ENCODE measurements around the gene RFX2. TPM values are rescaled to one million over a fixed set of nuclear protein-coding genes. Genes with fewer than 3 reads are reported as not detected.
A peak's percentile ranks its signal among the peaks of the same experiment; 100 is the strongest.

RFX2 gene
- total RNA-seq (2.3 and 4.0 TPM in 2 replicates), polyA plus RNA-seq (4.2 and 4.9 TPM in 2 replicates)

DNA sequence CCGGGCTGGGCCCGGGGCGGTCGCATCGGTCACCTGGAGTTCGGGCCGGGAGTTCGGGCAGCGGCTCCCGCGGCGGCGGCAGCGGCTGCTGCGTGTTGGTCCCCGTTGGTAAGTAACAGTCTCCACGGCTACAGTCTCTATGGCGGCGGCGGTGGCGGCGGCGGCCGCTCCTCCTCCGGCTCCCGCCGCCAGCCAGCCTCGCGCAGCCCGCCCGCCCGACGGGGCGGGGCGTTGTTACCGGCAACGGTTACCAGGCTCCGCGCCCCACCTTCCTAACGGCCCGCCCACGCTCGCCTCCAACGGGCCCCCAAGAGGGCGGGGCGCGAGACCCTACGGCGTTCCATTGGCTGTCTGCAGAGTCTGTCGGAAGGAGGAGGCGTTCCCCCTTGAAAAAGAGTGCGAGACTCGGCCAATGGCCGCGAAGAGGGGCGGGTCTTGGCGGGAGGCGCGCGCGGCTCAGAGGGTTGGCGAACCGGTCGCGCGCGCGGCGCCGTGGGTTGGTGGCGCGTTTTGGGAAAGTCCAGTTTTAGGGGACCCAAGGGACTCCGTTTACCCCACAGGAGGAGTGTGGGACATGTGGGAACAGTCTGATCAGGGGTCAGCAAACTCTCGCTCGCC is at the start of gene RFX2:
TSS of gene RFX2 (minus strand) at position 141 of the 618 bp plus-strand sequence. CDS start 63,004 bp downstream, outside the sequence.
- under 1% methylated on average over 34 of the region's 75 CpGs for WGBS (ENCODE audit: low lambda C conversion rate, missing lambda C conversion rate)
- Histone ChIP-seq H3K36me3 (replicated peaks; ENCODE audit: insufficient read depth, low read depth) (no peaks in the 10 kb centered on the region), H3K27ac (no peak within 1 kb of the TSS), H4K20me1 (ENCODE audit: insufficient read depth, poor library complexity, severe bottlenecking) (no peaks in the 10 kb centered on the region), H3K27me3 (peaks cover 5% of the 10 kb centered on the region), H3K79me2 (no peaks in the 10 kb centered on the region), H3K4me3 (peak within 1 kb of the TSS; percentile 62), H3K9me3 (ENCODE audit: low read depth) (no peaks in the 10 kb centered on the region), H3K9me2 (replicated peaks; ENCODE audit: insufficient read depth) (no peaks in the 10 kb centered on the region), H3K4me1 (ENCODE audit: insufficient read depth) (peaks cover 7% of the 10 kb centered on the region), H3K4me2 (peak within 1 kb of the TSS; percentile 97), H2AFZ (peak within 1 kb of the TSS; percentile 43)
- DNase-seq (ENCODE audit: low spot score): peak; percentile 100
- TF ChIP-seq EZH2 (IDR thresholded peaks at IDR 0.05; ENCODE audit: borderline replicate concordance): no peak
- TF ChIP-seq, protein P1, sequence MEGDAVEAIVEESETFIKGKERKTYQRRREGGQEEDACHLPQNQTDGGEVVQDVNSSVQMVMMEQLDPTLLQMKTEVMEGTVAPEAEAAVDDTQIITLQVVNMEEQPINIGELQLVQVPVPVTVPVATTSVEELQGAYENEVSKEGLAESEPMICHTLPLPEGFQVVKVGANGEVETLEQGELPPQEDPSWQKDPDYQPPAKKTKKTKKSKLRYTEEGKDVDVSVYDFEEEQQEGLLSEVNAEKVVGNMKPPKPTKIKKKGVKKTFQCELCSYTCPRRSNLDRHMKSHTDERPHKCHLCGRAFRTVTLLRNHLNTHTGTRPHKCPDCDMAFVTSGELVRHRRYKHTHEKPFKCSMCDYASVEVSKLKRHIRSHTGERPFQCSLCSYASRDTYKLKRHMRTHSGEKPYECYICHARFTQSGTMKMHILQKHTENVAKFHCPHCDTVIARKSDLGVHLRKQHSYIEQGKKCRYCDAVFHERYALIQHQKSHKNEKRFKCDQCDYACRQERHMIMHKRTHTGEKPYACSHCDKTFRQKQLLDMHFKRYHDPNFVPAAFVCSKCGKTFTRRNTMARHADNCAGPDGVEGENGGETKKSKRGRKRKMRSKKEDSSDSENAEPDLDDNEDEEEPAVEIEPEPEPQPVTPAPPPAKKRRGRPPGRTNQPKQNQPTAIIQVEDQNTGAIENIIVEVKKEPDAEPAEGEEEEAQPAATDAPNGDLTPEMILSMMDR (IDR thresholded peaks at IDR 0.05; ENCODE audit: poor library complexity): no peak
- TF ChIP-seq EZH2phosphoT487 (IDR thresholded peaks at IDR 0.05; ENCODE audit: low read depth, severe bottlenecking, unreplicated experiment): no peak

DNA sequence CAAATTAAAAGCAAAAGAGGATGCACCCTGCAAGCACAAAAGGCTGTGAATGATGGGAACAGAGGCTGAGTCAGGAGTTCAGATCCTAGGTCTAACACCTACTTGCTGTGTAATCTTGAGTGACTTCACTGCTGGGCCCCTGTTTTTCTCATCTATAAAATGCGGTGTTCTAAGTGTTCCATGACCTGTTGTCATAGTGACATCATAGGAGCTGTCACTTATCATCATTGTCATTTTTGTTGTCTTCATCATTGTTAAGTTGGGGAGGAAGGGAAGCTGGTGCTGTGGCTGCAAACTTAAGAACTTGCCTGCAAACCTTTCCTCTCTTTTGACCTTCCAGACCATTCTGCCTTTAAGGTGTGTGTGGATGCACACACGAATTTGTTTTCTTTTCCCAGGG is 45.7 kb upstream of the RFX2 start:
- Histone ChIP-seq H3K9me3 (ENCODE audit: low read depth) (no peaks in the 10 kb centered on the region), H3K27me3 (no peaks in the 10 kb centered on the region), H3K4me3 (no peak overlapping the region), H2AFZ (no peak overlapping the region), H3K9me2 (replicated peaks; ENCODE audit: insufficient read depth) (no peaks in the 10 kb centered on the region), H4K20me1 (ENCODE audit: insufficient read depth, poor library complexity, severe bottlenecking) (no peaks in the 10 kb centered on the region), H3K4me2 (no peak overlapping the region), H3K27ac (no peak overlapping the region), H3K79me2 (no peaks in the 10 kb centered on the region), H3K36me3 (replicated peaks; ENCODE audit: insufficient read depth, low read depth) (no peaks in the 10 kb centered on the region), H3K4me1 (ENCODE audit: insufficient read depth) (no peaks in the 10 kb centered on the region)
- WGBS (ENCODE audit: low lambda C conversion rate, missing lambda C conversion rate): 28% methylated on average over 2 of the region's 2 CpGs
- DNase-seq (ENCODE audit: low spot score): no peak
- TF ChIP-seq EZH2phosphoT487 (IDR thresholded peaks at IDR 0.05; ENCODE audit: low read depth, severe bottlenecking, unreplicated experiment) (no peak), EZH2 (IDR thresholded peaks at IDR 0.05; ENCODE audit: borderline replicate concordance) (no peak)
- TF ChIP-seq, protein P1 (IDR thresholded peaks at IDR 0.05; ENCODE audit: poor library complexity): no peak

DNA sequence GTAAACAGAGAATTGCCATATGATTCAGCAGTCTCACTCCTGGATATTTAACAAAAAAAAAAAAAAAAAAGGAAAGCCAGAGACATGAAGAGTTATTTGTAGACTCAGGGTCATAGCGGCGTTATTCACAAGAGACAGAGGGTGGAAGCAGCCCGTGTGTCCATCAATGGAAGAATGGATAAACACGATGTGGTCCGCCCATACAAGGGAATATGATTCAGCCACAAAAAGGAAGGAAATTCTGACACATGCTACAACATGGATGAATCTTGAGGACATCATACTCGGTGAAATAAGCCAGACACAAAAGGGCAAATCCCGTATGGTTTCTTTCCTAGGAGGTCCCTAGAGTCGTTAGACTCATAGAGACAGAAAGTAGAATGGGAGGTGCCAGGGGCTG is 40.0 kb upstream of the RFX2 start:
- Histone ChIP-seq H3K79me2 (no peaks in the 10 kb centered on the region), H3K36me3 (replicated peaks; ENCODE audit: insufficient read depth, low read depth) (no peaks in the 10 kb centered on the region), H3K4me3 (no peak overlapping the region), H3K27ac (no peak overlapping the region), H2AFZ (no peak overlapping the region), H3K9me2 (replicated peaks; ENCODE audit: insufficient read depth) (no peaks in the 10 kb centered on the region), H4K20me1 (ENCODE audit: insufficient read depth, poor library complexity, severe bottlenecking) (no peaks in the 10 kb centered on the region), H3K27me3 (no peaks in the 10 kb centered on the region), H3K4me2 (no peak overlapping the region), H3K4me1 (ENCODE audit: insufficient read depth) (no peaks in the 10 kb centered on the region), H3K9me3 (ENCODE audit: low read depth) (no peaks in the 10 kb centered on the region)
- WGBS (ENCODE audit: low lambda C conversion rate, missing lambda C conversion rate): 89% methylated on average over 8 of the region's 8 CpGs
- no peak for DNase-seq (ENCODE audit: low spot score)
- TF ChIP-seq EZH2 (IDR thresholded peaks at IDR 0.05; ENCODE audit: borderline replicate concordance) (no peak), EZH2phosphoT487 (IDR thresholded peaks at IDR 0.05; ENCODE audit: low read depth, severe bottlenecking, unreplicated experiment) (no peak)
- TF ChIP-seq, protein P1 (IDR thresholded peaks at IDR 0.05; ENCODE audit: poor library complexity): no peak
